NCI-H82 (cell line): Measurements from ENCODE around the gene GTF3C2.
"Not testable (repeated sequence)": the region's sequence is repeated elsewhere in the genome, so short reads cannot be mapped to it uniquely, and the experiment has no call there.

Experiments
- DNase-seq: peaks from one replicate; lab custom pipeline; 2025; lab: John Stamatoyannopoulos, UW

The GTF3C2 gene

GRCh38 chr2:27370816-27371620 lies 14.5 kb upstream of the GTF3C2 start:
- peak; percentile 77 for DNase-seq

GRCh38 chr2:27370026-27370815 lies 13.7 kb upstream of the GTF3C2 start, which contains the start of the genes EIF2B4 and SNX17:
EIF2B4 (minus strand) TSS chr2:27370338; CDS start chr2:27370314, 24 bp downstream.
SNX17 (plus strand) TSS chr2:27370616; CDS start chr2:27370744, 128 bp downstream.
- peak; percentile 99 for DNase-seq

DNA sequence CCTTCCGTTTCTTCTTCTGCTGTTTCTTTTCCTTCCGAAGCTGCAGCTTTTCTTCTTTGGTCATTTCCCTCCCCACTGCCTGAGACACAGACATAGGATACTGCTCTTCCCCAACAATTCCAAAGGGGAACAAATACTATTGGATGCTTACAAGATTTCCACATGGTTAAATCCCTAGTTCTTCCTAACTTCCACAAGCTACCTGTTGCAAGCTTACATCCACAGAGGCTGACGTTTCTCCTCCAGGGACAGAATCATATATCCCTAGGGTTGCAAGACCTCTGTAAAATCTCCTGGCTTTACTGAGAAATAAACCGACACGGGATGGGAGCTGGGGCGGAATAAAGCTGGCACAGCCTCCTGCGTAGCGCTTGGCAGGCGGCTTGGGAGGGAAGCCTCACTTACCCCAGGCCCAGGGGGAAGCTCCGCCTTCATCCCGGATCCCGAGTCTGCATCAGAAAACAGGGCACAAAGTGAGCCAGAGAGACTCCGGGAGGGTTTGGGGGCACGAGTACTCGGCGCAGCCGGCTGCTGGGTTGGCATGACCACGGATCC lies 13.0 kb upstream of the GTF3C2 start:
- peak; percentile 84 for DNase-seq

DNA sequence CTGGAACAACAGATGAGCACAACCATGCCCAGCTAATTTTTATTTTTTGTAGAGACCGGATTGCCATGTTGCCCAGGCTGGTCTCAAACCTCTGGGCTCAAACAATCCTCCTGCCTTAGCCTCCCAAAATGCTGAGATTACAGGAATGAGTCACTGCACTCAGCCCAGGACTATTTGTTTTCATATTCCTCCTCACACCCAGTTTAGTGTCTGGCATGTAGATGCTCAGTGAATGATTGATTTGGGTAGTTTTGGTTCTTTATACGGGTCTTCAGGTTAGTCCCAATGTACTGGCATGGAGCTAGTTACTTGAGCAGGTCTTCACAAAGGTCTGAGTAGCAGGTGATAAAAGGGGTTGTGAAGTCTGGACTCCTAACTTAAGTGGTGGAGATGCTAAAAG lies 7.4 kb upstream of the GTF3C2 start:
- DNase-seq: no peak

DNA sequence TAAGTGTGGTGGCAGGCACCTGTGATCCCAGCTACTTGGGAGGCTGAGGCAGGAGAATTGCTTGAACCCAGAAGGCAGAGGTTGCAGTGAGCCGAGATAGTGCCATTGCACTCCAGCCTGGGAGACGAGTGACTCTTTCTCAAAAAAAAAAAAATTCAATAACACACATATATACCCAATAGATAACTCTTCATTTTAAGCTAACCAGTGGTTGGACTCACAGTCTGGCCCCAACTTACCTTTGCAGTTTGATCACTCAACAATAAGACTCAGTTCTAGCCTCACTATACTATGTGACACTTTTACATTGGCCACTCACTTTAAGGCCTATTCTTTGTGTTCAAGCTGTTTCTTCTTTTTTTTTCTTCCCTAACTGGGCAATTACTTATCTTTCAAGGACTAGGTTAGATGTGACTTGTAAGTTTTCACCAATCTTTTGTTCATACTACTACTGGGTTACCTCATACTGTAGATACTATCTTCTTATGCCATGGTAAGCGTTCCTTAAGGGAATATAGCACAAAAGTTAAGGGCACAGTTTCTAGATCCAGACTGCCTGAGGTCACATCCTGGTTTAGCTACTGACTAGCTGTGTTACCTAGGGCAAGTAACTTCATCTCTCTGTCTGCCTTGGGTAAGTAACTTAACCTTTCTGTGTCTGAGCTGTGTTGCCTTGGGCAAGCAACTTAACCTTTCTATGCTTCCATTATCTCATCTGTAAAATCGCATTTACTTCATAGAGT lies 6.3 kb upstream of the GTF3C2 start:
- no peak for DNase-seq

GRCh38 chr2:27356056-27356381 lies 545 bp downstream of the GTF3C2 start:
- DNase-seq: peak; percentile 86

GRCh38 chr2:27354597-27354927 lies 2.0 kb downstream of the GTF3C2 start:
- DNase-seq: no peak

- peak; percentile 51 for DNase-seq
Measured at GRCh38 chr2:27353762-27354596, 2.6 kb downstream of the GTF3C2 start.

DNA sequence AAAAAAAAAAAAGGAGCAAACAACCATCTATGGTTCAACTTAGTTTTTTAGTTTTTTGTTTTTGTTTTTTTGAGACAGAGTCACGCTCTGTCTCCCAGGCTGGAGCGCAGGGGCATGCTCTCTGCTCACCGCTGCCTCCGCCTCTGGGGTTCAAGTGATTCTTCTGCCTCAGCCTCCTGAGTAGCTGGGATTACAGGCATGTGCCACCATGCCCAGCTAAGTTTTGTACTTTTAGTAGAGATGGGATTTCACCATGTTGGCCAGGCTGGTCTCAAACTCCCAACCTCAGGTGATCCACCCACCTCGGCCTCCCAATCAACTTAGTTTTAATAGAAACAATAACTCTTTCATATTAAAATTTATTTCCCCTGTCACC lies 3.2 kb downstream of the GTF3C2 start:
- DNase-seq: not testable (repeated sequence)

DNA sequence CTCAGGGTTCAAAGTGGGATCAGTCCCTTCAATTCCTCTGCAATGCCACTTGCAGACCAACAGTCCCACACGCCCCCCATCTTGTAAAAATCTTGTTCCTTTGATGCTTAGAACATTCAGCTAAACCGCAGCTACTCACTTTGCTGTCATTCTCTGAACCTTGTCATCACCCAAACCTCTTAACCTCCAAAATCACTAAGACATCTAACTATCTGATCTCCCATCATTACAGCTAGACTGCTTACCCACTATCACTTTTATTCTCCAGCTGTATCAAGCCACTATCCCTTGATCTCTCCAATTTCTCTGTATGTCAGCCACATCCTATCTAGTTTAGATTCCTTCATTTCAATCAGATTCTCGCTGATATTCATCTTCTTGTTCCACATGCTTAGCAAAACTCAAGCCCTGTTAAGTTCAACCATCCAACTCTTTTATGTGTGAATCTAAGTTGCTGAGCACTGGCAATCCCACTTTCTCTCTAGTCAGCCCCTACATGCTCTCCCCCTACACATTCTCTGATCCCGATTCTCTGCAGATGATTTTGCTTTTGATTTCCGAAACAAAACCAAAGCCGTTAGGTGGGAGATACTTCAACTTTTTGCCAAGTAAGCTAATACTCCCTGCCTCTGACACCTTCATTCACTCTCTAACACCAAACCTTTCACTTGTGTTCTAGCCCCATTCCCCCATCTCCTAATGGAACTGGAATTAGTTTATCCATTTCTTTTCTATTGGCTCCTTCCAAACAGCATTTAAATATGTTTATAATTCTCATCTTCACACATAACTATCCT lies 4.6 kb downstream of the GTF3C2 start:
- DNase-seq: no peak

DNA sequence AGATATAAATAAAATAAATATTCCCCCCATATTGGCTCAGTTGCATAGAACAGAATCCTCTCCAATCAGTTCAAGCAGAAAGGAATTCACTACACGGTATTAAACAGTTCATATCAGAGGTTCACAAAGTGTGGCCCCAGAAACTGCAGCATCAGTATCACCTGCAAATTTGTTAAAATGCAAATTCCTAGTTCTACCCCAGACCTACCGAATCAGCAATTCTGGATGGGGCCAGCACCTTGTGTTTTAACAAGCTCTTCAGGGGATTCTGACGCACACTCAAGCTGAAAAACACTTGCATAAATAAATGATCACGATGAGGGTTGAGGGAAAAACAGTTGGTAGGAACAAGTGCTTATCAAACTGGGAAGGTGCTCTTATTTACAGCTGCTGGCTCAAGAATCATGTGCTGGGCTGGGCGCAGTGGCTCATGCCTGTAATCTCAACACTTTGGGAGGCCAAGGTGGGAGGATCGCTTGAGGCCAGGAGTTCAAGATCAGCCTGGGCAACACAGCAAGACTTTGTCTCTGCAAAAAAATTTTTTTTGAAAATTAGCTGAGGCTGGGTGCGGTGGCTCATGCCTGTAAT lies 6.4 kb downstream of the GTF3C2 start:
- DNase-seq: no peak

DNA sequence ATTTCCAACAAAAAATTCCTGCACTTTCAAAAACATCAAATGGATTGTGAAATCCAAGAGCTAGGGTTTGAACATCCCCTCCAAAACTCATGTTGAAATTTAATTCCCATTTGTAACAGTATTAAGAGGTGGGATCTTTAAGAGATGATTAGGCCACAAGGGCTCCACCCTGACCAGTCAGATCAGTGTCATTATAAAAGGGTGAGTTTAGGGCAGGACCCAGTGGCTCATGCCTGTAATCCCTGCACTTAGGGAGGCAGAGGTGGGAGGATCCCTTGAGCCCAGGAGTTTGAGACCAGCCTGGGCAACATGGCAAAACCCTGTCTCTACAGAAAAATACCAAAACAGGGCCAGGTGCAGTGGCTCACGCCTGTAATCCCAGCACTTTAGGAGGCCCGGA lies 8.9 kb downstream of the GTF3C2 start:
- peak; percentile 71 for DNase-seq

DNA sequence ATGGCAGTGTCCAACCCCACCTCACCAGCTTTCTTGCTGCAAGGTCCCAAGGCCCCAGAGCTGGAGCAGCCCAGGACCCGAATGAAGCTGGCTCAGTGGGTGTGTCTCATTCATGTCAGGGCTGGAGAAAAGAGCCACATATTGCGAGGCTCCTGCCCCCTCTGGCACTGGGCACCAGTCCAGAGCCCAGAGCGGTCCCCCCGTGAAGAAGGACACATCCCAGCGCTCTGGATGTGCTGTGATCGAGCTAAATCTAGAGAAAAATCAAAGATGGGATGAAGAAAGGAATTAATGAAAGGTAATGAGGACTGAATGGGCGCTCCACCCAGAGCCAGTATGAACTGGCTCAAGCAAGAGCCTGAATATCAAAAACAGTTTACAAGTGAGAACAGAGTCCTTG lies 20.4 kb downstream of the GTF3C2 start:
- DNase-seq: no peak

GRCh38 chr2:27335311-27335710 lies 21.3 kb downstream of the GTF3C2 start:
- no peak for DNase-seq

GRCh38 chr2:27324720-27325119 lies 31.8 kb downstream of the GTF3C2 start:
- DNase-seq: no peak

GRCh38 chr2:27323596-27324285 lies 32.8 kb downstream of the GTF3C2 start:
- peak; percentile 41 for DNase-seq

- DNase-seq: peak; percentile 97
Measured at GRCh38 chr2:27322766-27323595, 33.6 kb downstream of the GTF3C2 start, which contains the start of gene MPV17. MPV17 (minus strand) TSS chr2:27323097; CDS start chr2:27322517, 580 bp downstream.

DNA sequence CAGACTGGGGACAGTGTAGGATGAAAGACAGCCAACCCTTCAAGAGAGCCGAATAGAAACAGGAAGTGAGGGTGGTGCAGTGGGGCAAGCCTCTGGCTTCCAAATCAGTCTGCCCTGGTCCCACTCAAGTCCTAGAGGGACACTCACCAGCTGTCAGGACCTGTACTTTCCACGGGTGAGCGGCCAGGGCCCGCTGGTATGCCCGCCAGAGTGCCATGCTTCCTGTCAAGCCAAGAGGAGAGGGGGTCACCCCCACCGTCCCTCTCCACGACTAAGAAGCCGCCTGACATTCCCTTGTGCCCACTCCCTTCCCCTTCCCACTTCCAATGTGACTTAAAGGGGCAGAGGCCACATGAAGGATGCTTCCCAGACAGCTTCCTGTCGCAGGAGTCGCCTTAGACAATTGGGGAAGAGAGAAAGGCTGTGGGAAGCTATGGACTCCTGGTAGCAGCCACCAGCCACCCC lies 34.2 kb downstream of the GTF3C2 start:
- peak; percentile 55 for DNase-seq
